Fibroblast of mammary gland (primary cell): ENCODE results near the gene HMG20A.

Experiments
- DNase-seq: peaks from one replicate; pipeline ENCODE4 v3.0.0-alpha.2; 2010; ENCODE audit warnings: low read depth
- H3K4me3 ChIP-seq: 2 replicates; pipeline ENCODE4 v1.5.1; 2011; ENCODE audit warnings: low read depth, mild to moderate bottlenecking, low read length, moderate library complexity; ENCODE audit not compliant: control insufficient read depth
- TF ChIP-seq, protein P1 (sequence below): conservative IDR thresholded peaks from 2 replicates; pipeline ENCODE4 v1.5.1; 2011; ENCODE audit warnings: low read depth, low read length, inconsistent platforms; ENCODE audit not compliant: control insufficient read depth, insufficient read depth

Gene HMG20A

DNA sequence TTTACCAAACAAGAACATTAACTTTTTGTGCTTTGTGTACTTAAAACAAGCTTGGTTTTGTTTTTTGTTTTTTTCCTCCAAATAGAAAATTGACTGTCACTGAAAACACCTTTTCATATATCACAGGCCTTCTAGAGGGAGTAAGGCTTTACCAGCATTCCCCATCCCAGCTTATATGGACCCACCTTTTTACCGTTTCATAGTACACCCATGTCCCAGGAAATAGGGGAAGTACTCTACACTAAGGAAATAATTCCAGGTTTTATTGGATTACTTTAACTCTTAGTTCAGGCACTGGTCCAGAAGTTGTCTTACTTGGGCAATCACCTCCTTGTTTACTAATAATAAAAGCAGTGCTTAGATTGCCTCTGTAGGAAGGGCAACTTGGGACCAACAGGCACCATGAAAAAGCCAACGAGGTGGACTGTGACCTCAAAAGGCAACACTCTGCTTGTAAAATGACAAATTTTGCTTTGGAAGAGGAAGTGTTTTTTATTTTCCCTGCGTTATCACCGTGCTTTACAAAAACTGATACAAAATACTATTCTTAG, 26.2 kb downstream of the HMG20A start:
- TF ChIP-seq, protein P1, sequence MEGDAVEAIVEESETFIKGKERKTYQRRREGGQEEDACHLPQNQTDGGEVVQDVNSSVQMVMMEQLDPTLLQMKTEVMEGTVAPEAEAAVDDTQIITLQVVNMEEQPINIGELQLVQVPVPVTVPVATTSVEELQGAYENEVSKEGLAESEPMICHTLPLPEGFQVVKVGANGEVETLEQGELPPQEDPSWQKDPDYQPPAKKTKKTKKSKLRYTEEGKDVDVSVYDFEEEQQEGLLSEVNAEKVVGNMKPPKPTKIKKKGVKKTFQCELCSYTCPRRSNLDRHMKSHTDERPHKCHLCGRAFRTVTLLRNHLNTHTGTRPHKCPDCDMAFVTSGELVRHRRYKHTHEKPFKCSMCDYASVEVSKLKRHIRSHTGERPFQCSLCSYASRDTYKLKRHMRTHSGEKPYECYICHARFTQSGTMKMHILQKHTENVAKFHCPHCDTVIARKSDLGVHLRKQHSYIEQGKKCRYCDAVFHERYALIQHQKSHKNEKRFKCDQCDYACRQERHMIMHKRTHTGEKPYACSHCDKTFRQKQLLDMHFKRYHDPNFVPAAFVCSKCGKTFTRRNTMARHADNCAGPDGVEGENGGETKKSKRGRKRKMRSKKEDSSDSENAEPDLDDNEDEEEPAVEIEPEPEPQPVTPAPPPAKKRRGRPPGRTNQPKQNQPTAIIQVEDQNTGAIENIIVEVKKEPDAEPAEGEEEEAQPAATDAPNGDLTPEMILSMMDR = no peak
- no peak for DNase-seq
- H3K4me3 ChIP-seq = no peak overlapping the region

DNA sequence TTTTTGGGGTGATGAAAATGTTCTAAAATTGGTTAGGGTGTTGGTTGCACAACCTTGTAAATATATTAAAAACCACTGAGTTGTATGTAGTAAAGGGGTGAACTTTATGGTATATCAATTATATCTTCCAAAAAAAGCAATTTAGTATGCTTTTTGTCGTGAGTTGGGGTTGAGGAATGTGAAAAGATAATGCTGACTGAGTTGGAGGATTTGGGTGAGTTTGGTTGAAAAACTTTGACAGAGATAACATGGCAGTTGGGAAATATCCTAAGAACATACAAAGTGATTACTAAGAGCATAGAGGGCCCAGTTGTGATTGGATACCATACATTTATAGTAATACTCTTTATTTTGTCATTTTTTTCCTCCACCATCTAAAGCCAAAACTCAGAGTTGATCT, 33.6 kb downstream of the HMG20A start:
- peak; percentile 6 for DNase-seq
- TF ChIP-seq, protein P1 = no peak
- no peak overlapping the region for H3K4me3 ChIP-seq

DNA sequence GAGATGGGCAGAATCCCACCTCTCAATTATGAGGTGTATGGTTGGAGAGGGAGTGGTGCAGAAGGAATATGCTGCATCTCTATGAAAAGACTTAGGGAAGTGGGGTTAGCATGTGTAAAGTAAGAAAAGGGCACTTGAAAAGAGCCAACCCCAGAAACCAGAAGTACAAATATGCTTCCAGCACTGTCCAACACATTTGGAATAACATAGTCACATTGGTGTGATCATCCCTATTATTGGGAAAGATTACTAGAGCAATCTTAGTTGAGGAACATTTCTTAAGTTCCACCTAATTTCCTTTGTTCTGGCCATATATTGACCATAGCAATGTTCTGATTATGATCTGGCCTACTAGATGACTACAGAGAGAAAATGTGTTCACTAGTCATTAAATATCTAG, 34.3 kb downstream of the HMG20A start:
- TF ChIP-seq, protein P1 = no peak
- peak; percentile 19 for DNase-seq
- H3K4me3 ChIP-seq = no peak overlapping the region

DNA sequence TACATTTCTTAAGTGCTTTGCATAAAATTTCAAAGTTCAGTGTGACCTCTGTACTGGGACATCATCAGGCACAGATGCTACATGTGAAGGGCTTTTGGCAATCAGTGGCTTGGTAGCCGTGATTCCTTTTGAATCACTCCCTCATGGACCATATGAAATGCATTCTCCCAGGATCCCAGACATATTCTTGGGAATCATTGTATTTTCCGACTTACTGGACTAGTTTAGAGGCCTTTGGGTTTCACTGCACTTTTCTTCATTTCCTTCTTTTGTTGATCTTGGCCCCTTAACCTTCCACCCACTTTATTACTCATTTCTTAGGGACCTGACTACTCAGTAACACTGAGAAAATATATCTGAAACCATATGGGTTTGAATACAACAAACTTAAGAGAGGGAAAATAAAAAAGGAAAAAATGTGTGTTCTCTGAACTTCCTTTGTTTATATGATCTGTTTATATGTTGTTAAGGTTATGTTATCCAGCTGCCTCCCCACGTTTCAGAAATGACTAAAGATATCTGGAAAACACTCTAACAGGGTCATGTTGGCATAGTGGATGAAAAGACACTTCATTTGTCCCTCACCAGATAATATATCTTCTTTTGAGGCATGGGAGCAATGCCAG, 35.1 kb downstream of the HMG20A start:
- DNase-seq = peak; percentile 94
- TF ChIP-seq, protein P1 = no peak
- H3K4me3 ChIP-seq = no peak overlapping the region

DNA sequence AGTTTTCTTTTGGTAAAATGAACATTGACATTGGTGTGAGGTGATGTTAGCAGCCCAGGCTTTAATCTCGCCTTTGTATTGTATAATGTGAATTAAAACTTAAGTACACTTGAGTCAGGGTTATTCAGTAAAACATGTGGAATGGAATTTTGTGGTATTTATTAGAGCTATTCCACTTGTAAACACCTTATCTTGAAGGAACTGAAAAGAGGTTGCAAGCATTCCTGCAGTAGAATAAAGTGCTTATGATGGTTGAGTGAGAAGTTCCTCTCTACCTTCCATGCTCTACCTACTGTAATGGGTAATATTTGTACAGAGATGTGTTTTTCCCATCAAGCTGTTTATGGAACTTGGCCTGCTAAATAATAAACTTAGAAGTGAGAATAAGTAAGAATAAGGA, 36.1 kb downstream of the HMG20A start:
- TF ChIP-seq, protein P1 = no peak
- H3K4me3 ChIP-seq = no peak overlapping the region
- DNase-seq = no peak

DNA sequence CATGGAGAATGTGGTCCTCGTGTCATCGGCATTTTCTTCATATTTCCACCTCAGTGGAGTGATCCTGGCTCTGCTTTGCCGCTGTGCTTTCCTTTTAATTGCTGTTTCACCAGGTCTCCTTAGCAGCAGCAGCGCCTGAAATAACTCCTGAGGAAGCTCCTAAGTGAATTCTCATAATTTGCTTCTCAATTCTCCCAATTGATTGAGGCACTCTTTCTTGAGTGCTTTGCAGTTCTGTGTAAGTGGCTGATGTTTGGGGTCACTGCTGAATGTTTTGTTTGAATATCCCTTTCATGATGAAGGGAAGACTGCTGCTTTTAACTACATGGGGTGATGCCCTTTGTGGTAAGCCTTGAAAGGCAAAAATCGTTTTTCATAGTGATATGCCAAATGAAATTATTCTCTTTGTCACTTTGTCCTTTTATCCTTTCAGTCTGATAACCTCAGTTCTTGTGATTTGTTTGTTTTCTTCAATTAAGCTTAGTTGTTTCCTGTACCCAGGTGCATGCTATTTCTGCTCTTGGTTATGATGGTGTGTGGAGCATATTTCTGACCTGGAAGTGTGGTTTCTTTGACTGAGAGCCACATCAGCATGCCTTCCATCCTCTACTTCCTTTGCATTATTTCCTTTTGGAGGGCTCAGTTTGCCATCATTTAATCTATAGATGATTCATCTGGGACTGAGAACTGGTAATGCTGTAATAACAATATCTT, 36.7 kb downstream of the HMG20A start:
- TF ChIP-seq, protein P1 = no peak
- DNase-seq = no peak
- no peak overlapping the region for H3K4me3 ChIP-seq

DNA sequence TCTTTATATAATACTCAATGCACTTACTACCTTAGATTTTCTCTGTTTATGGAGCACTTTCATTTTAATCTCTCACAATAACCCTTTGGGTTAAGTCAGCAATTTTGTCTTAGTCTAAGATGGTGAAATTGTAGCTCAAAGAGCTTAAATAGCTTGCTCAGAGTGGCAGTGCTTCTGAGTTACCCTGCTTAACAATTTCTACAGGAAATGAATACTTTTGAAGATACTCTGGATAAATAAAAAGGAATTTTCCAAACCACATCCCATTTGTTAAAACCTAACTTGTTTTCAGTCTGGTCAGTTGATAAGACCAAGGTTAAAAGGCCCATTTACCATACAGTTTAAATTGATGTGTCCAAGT, 37.2 kb downstream of the HMG20A start:
- TF ChIP-seq, protein P1 = no peak
- no peak overlapping the region for H3K4me3 ChIP-seq
- peak; percentile 41 for DNase-seq
